ENCODE results near the gene ADAMTSL5.

ADAMTSL5 gene

GRCh38 chr19:1540365-1540925 lies 27.6 kb upstream of the ADAMTSL5 start:
- TF ChIP-seq NFIC (IDR thresholded peaks at IDR 0.05) (no peak), ZBTB7A (IDR thresholded peaks at IDR 0.05; ENCODE audit: low read depth) (no peak), YY1 (IDR thresholded peaks at IDR 0.05; ENCODE audit: low read depth) (no peak), TEAD4 (IDR thresholded peaks at IDR 0.05) (no peak), EP300 (IDR thresholded peaks at IDR 0.05; ENCODE audit: borderline replicate concordance) (no peak), FOXM1 (IDR thresholded peaks at IDR 0.05; ENCODE audit: borderline replicate concordance, low read depth) (no peak), MAX (IDR thresholded peaks at IDR 0.05) (no peak), RAD21 (IDR thresholded peaks at IDR 0.05; ENCODE audit: low read depth) (no peak), TAF1 (IDR thresholded peaks at IDR 0.05; ENCODE audit: low read depth) (no peak)
- TF ChIP-seq, protein P1, sequence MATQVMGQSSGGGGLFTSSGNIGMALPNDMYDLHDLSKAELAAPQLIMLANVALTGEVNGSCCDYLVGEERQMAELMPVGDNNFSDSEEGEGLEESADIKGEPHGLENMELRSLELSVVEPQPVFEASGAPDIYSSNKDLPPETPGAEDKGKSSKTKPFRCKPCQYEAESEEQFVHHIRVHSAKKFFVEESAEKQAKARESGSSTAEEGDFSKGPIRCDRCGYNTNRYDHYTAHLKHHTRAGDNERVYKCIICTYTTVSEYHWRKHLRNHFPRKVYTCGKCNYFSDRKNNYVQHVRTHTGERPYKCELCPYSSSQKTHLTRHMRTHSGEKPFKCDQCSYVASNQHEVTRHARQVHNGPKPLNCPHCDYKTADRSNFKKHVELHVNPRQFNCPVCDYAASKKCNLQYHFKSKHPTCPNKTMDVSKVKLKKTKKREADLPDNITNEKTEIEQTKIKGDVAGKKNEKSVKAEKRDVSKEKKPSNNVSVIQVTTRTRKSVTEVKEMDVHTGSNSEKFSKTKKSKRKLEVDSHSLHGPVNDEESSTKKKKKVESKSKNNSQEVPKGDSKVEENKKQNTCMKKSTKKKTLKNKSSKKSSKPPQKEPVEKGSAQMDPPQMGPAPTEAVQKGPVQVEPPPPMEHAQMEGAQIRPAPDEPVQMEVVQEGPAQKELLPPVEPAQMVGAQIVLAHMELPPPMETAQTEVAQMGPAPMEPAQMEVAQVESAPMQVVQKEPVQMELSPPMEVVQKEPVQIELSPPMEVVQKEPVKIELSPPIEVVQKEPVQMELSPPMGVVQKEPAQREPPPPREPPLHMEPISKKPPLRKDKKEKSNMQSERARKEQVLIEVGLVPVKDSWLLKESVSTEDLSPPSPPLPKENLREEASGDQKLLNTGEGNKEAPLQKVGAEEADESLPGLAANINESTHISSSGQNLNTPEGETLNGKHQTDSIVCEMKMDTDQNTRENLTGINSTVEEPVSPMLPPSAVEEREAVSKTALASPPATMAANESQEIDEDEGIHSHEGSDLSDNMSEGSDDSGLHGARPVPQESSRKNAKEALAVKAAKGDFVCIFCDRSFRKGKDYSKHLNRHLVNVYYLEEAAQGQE (IDR thresholded peaks at IDR 0.05; ENCODE audit: low read depth): no peak

GRCh38 chr19:1538978-1539377 lies 26.2 kb upstream of the ADAMTSL5 start:
- no peak for TF ChIP-seq EP300 (IDR thresholded peaks at IDR 0.05; ENCODE audit: borderline replicate concordance)
- TF ChIP-seq FOXM1 (IDR thresholded peaks at IDR 0.05; ENCODE audit: borderline replicate concordance, low read depth): no peak
- no peak for TF ChIP-seq TEAD4 (IDR thresholded peaks at IDR 0.05)
- no peak for TF ChIP-seq YY1 (IDR thresholded peaks at IDR 0.05; ENCODE audit: low read depth)
- no peak for TF ChIP-seq CEBPB (IDR thresholded peaks at IDR 0.05)
- no peak for TF ChIP-seq TCF12 (IDR thresholded peaks at IDR 0.05; ENCODE audit: low read depth)
- no peak for TF ChIP-seq RAD21 (IDR thresholded peaks at IDR 0.05; ENCODE audit: low read depth)
- TF ChIP-seq ZBTB7A (IDR thresholded peaks at IDR 0.05; ENCODE audit: low read depth): no peak
- no peak for TF ChIP-seq EGR1 (IDR thresholded peaks at IDR 0.05)
- no peak for TF ChIP-seq NFIC (IDR thresholded peaks at IDR 0.05)
- TF ChIP-seq CREB1 (IDR thresholded peaks at IDR 0.05; ENCODE audit: low read depth): no peak
- TF ChIP-seq TAF1 (IDR thresholded peaks at IDR 0.05; ENCODE audit: low read depth): no peak
- TF ChIP-seq, protein P1 (IDR thresholded peaks at IDR 0.05; ENCODE audit: low read depth): no peak
- TF ChIP-seq USF1 (IDR thresholded peaks at IDR 0.05): no peak

DNA sequence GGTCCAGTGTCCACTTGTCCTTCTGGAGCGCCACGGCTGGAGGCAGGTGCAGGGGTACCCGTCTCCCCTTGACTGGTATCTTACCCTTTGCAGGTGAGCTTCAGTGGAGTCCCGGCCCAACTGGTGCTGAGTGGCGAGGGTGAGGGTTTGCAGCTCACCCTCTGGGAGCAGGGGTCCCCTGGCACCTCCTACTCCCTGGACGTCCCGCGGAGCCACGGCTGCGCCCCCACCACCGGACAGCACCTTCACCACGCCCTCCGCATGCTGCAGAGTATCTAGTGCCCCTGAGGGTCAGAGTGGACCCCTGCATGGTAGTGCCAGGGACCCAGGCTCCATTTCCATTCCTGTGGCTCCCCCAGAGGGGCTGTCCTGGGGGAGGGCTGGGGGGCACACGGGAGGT lies 22.2 kb upstream of the ADAMTSL5 start:
- TF ChIP-seq EGR1 (IDR thresholded peaks at IDR 0.05) (no peak), FOXM1 (IDR thresholded peaks at IDR 0.05; ENCODE audit: borderline replicate concordance, low read depth) (no peak), CREB1 (IDR thresholded peaks at IDR 0.05; ENCODE audit: low read depth) (no peak), USF1 (IDR thresholded peaks at IDR 0.05) (no peak), MAX (IDR thresholded peaks at IDR 0.05) (no peak), TAF1 (IDR thresholded peaks at IDR 0.05; ENCODE audit: low read depth) (no peak)
- TF ChIP-seq, protein P1 (IDR thresholded peaks at IDR 0.05; ENCODE audit: low read depth): no peak

GRCh38 chr19:1533510-1534150 lies 20.8 kb upstream of the ADAMTSL5 start:
- TF ChIP-seq CREB1 (IDR thresholded peaks at IDR 0.05; ENCODE audit: low read depth) (no peak), USF1 (IDR thresholded peaks at IDR 0.05) (peak; percentile 39)
